ENCODE measurements around the gene LRTM2.
"Not testable (repeated sequence)": the region's sequence is repeated elsewhere in the genome, so short reads cannot be mapped to it uniquely, and the experiment has no call there.

The LRTM2 gene

GRCh38 chr12:1812650-1813302 lies 7.6 kb upstream of the LRTM2 start:
- DNase-seq: no peak

GRCh38 chr12:1814266-1814665 lies 6.1 kb upstream of the LRTM2 start:
- no peak for DNase-seq

- no peak for DNase-seq
Observed at GRCh38 chr12:1815108-1815507, 5.3 kb upstream of the LRTM2 start.

- DNase-seq: no peak
Observed at GRCh38 chr12:1815814-1816729, 4.3 kb upstream of the LRTM2 start.

GRCh38 chr12:1816730-1817348 lies 3.5 kb upstream of the LRTM2 start:
- no peak for DNase-seq

- DNase-seq: not testable (repeated sequence)
Observed at GRCh38 chr12:1817928-1818327, 2.4 kb upstream of the LRTM2 start.

- DNase-seq: no peak
Observed at GRCh38 chr12:1819050-1819449, 1.3 kb upstream of the LRTM2 start.

GRCh38 chr12:1819571-1819970 lies 794 bp upstream of the LRTM2 start:
- DNase-seq: no peak

GRCh38 chr12:1820896-1821291 lies 529 bp downstream of the LRTM2 start:
- no peak for DNase-seq

GRCh38 chr12:1821805-1822204 lies 1.4 kb downstream of the LRTM2 start:
- no peak for DNase-seq

- no peak for DNase-seq
Observed at GRCh38 chr12:1822699-1823098, 2.3 kb downstream of the LRTM2 start.

GRCh38 chr12:1823237-1823636 lies 2.9 kb downstream of the LRTM2 start:
- no peak for DNase-seq

GRCh38 chr12:1825382-1826102 lies 5.2 kb downstream of the LRTM2 start:
- no peak for DNase-seq

GRCh38 chr12:1826401-1826800 lies 6.0 kb downstream of the LRTM2 start:
- no peak for DNase-seq

- DNase-seq: no peak
Observed at GRCh38 chr12:1826867-1827705, 6.7 kb downstream of the LRTM2 start.

GRCh38 chr12:1827826-1828805 lies 7.8 kb downstream of the LRTM2 start:
- DNase-seq: no peak

- no peak for DNase-seq
Observed at GRCh38 chr12:1828856-1829255, 8.5 kb downstream of the LRTM2 start.

GRCh38 chr12:1829306-1829900 lies 9.0 kb downstream of the LRTM2 start:
- no peak for DNase-seq

GRCh38 chr12:1830401-1830845 lies 10.1 kb downstream of the LRTM2 start:
- DNase-seq: no peak
